Muscle layer of colon (tissue), 2 donors: Measurements from ENCODE around the gene ATOH1.

ENCODE experiments used
- H3K27ac ChIP-seq: one replicate; pipeline ENCODE4 v1.7.0; 2013; ENCODE audit warnings: low read depth, mild to moderate bottlenecking, low read length, moderate library complexity
- H3K27me3 ChIP-seq, 2 donors: one replicate each; pipeline ENCODE4 v1.7.0; 2013; ENCODE audit warnings: low read length in 2 of 2, mild to moderate bottlenecking in 2 of 2; ENCODE audit not compliant: insufficient read depth in 2 of 2, control insufficient read depth in 1 of 2
- H3K36me3 ChIP-seq: one replicate; pipeline ENCODE4 v1.7.0; 2013; ENCODE audit warnings: mild to moderate bottlenecking, low read length; ENCODE audit not compliant: insufficient read depth
- H3K4me1 ChIP-seq: one replicate; pipeline ENCODE4 v1.7.0; 2013; ENCODE audit warnings: mild to moderate bottlenecking, low read length; ENCODE audit not compliant: insufficient read depth
- H3K4me3 ChIP-seq, 2 donors: one replicate each; pipeline ENCODE4 v1.7.0; 2013; ENCODE audit warnings: low read length in 2 of 2, low read depth in 1 of 2, mild to moderate bottlenecking in 1 of 2, moderate library complexity in 1 of 2
- H3K9ac ChIP-seq: one replicate; pipeline ENCODE4 v1.7.0; 2013; ENCODE audit warnings: low read length
- H3K9me3 ChIP-seq: one replicate; pipeline ENCODE4 v1.7.0; 2013; ENCODE audit warnings: mild to moderate bottlenecking, low read length
- donor health status: abdominal sarcoma.
- donor health status: Adenocarcinoma of cecum.

Gene ATOH1

DNA sequence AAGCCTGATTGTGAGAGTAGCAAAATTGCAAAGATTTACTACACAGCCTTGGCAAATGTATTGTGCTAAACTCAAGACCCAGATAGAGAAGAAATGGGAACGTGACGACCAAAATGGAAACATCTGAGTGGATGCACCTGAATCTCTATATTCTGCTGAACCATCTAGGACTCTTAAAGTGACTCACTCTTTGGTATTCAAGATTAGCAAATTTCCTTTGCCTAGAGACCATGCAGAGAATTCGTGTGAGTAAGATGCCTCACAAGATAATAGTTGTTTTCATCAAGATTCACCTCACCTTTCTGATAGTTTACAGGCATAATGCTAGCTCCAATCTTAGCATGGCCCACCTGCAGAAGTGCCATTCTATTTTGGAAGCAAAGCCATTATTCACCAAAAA is 14.4 kb upstream of the ATOH1 start:
- H3K27ac ChIP-seq = no peak overlapping the region
- H3K9ac ChIP-seq = no peak overlapping the region
- peaks cover 7% of the 10 kb centered on the region for H3K4me1 ChIP-seq
- no peak overlapping the region for H3K4me3 ChIP-seq
- no peaks in the 10 kb centered on the region for H3K9me3 ChIP-seq
- H3K36me3 ChIP-seq = no peaks in the 10 kb centered on the region
- no peaks in the 10 kb centered on the region for H3K27me3 ChIP-seq

DNA sequence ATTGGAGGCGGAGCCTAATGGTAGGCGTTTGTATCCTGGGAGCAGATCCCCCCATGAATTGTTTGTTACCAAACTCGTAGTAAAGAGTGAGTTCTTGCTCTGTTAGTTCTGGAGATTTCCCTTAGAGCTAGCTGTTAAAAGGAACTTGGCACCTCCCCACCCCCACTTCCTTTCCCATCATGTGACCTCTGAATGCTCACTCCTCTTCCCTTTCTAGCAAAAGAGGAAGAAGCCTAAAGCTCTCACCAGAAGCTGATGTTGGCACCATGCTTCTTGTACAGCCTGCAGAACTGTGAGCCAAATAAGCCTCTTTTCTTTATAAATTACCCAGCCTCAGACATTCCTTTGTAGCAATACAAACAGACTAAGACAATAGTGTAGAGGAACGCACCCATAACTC is 13.8 kb upstream of the ATOH1 start:
- H3K27ac ChIP-seq = no peak overlapping the region
- H3K27me3 ChIP-seq = no peaks in the 10 kb centered on the region
- no peaks in the 10 kb centered on the region for H3K9me3 ChIP-seq
- no peak overlapping the region for H3K9ac ChIP-seq
- H3K4me1 ChIP-seq = peaks cover 3% of the 10 kb centered on the region
- H3K36me3 ChIP-seq = no peaks in the 10 kb centered on the region
- no peak overlapping the region for H3K4me3 ChIP-seq

DNA sequence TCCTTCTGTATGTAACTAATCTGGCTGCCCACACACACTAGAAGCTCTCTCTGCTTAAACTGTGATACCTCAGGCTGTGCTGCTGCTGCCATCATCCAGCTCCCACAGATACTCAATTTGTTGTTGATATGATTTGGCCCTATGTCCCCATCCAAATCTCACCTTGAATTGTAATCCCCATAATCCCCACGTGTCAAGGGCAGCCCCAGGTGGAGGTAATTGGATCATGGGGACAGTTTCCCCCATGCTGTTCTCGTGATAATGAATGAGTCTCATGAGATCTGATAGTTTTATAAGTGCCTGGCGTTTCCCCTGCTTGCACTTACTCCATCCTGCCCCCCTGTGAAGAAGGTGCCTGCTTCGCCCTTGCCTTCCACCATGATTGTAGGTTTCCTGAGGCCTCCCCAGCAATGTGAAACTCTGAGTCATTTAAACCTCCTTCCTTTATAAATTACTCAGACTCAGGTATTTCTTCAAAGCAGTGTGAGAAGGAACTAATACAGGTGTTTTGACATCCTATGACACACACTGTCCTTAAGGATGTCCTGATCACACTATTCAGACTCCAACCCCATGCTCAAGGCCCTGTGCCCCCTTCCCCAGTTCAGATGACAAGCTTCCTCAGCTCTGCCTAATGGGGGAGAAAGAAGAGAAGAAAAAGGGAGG is 2.9 kb upstream of the ATOH1 start:
- Histone ChIP-seq H3K4me3 (no peak overlapping the region), H3K9ac (no peak overlapping the region), H3K4me1 (peaks cover 15% of the 10 kb centered on the region), H3K36me3 (no peaks in the 10 kb centered on the region), H3K27ac (no peak overlapping the region), H3K9me3 (no peaks in the 10 kb centered on the region), H3K27me3 (peaks cover 27 to 44% of the 10 kb centered on the region in 2 donors)

DNA sequence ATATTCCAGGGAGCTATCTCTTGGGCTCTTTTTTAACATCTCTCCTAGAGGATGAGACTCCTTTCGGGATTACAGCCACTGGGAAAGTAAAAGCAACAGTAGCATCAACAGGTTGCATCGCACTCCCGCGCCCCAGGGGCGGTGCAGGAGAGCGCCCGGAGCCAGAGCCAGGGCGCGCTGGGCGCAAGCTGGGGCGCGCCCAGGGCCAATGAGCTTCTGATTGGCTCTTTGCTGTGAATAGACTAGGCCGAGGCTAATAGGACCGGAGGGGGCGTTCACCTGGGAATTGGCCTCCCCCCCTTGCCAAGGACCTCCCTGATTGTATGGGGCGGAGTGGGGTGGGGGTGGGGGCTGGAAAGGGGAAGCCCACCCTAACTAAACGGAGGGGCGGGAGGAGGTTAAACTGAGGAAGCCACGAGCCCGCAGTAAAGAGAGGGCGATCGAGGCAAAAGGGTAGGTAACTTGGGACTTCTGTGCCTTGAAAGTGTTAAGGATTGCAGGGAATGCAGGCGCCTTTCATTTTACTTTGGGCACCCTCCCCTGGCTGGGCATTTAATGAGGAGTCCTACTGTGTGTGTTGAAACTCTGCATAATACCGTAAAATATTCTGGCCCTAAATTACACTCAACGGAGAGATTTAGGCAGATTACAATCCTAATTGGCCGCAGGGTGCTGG is 1.1 kb upstream of the ATOH1 start:
- peaks cover 15% of the 10 kb centered on the region for H3K4me1 ChIP-seq
- H3K27ac ChIP-seq = no peak overlapping the region
- H3K4me3 ChIP-seq = no peak overlapping the region
- H3K9me3 ChIP-seq = no peaks in the 10 kb centered on the region
- no peak overlapping the region for H3K9ac ChIP-seq
- peaks cover 45 to 61% of the 10 kb centered on the region in 2 donors for H3K27me3 ChIP-seq
- no peaks in the 10 kb centered on the region for H3K36me3 ChIP-seq

DNA sequence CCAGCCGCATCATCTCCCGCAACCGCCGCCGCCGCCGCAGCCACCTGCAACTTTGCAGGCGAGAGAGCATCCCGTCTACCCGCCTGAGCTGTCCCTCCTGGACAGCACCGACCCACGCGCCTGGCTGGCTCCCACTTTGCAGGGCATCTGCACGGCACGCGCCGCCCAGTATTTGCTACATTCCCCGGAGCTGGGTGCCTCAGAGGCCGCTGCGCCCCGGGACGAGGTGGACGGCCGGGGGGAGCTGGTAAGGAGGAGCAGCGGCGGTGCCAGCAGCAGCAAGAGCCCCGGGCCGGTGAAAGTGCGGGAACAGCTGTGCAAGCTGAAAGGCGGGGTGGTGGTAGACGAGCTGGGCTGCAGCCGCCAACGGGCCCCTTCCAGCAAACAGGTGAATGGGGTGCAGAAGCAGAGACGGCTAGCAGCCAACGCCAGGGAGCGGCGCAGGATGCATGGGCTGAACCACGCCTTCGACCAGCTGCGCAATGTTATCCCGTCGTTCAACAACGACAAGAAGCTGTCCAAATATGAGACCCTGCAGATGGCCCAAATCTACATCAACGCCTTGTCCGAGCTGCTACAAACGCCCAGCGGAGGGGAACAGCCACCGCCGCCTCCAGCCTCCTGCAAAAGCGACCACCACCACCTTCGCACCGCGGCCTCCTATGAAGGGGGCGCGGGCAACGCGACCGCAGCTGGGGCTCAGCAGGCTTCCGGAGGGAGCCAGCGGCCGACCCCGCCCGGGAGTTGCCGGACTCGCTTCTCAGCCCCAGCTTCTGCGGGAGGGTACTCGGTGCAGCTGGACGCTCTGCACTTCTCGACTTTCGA is 654 bp downstream of the ATOH1 start:
- no peaks in the 10 kb centered on the region for H3K36me3 ChIP-seq
- H3K9ac ChIP-seq = no peak overlapping the region
- peaks cover 63 to 79% of the 10 kb centered on the region in 2 donors for H3K27me3 ChIP-seq
- H3K27ac ChIP-seq = no peak overlapping the region
- no peaks in the 10 kb centered on the region for H3K9me3 ChIP-seq
- peaks cover 15% of the 10 kb centered on the region for H3K4me1 ChIP-seq
- peak overlapping the region; percentile 33 to 53 for H3K4me3 ChIP-seq

GRCh38 chr4:93829820-93830687 is 1.5 kb downstream of the ATOH1 start:
- Histone ChIP-seq H3K4me1 (peaks cover 15% of the 10 kb centered on the region), H3K9me3 (no peaks in the 10 kb centered on the region), H3K4me3 (no peak overlapping the region), H3K27me3 (peaks cover 65 to 86% of the 10 kb centered on the region in 2 donors), H3K36me3 (no peaks in the 10 kb centered on the region), H3K27ac (no peak overlapping the region), H3K9ac (no peak overlapping the region)

DNA sequence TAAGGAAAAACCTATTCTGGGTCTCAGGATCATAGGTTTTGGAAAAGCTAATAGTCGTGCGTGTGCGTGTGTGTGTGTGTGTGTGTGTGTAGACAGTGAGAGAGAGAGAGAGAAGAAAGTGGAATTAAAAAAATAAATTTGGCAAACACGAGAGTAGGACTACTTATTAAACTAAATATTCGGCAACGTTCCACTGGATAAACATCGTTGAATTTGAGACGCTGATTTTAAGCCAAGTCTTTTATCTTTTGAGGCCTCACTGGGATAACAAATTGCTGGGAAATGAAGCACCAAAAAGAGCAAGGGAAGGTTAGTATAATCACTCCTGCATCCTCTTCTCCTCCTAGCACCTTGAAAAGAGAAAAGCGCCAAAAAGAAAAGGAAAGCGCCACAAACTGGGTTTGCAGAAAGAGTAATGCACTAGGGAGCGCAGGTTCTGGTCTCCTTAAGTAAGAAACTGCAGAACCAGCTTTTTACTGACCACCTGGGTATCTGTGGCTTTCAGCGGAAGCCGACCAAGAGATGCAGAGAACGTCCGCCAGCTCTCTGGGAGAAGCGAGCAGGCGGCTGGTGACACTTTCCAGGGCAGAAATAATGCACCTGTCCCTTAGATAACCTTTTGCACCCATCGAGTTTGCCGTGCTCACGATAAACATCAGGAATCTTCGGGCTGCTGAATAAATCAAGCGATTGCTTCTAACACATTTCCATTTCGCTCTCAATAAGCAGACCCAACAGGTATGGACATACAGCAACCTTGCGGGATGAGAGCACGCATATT is 3.4 kb downstream of the ATOH1 start:
- no peaks in the 10 kb centered on the region for H3K9me3 ChIP-seq
- H3K4me3 ChIP-seq = no peak overlapping the region
- no peaks in the 10 kb centered on the region for H3K36me3 ChIP-seq
- H3K27me3 ChIP-seq = peaks cover 65 to 81% of the 10 kb centered on the region in 2 donors
- H3K4me1 ChIP-seq = peaks cover 15% of the 10 kb centered on the region
- no peak overlapping the region for H3K27ac ChIP-seq
- no peak overlapping the region for H3K9ac ChIP-seq

GRCh38 chr4:93834249-93835066 is 5.9 kb downstream of the ATOH1 start:
- Histone ChIP-seq H3K4me3 (no peak overlapping the region), H3K9me3 (no peaks in the 10 kb centered on the region), H3K36me3 (no peaks in the 10 kb centered on the region), H3K27me3 (peaks cover 50 to 55% of the 10 kb centered on the region in 2 donors), H3K4me1 (peaks cover 9% of the 10 kb centered on the region), H3K9ac (no peak overlapping the region), H3K27ac (no peak overlapping the region)

- Histone ChIP-seq H3K36me3 (no peaks in the 10 kb centered on the region), H3K27ac (no peak overlapping the region), H3K9ac (no peak overlapping the region), H3K27me3 (peaks cover 36 to 40% of the 10 kb centered on the region in 2 donors), H3K4me1 (no peaks in the 10 kb centered on the region), H3K4me3 (no peak overlapping the region), H3K9me3 (no peaks in the 10 kb centered on the region)
Observed at GRCh38 chr4:93835929-93836328, 7.4 kb downstream of the ATOH1 start.

GRCh38 chr4:93839704-93840103 is 11.2 kb downstream of the ATOH1 start:
- Histone ChIP-seq H3K36me3 (no peaks in the 10 kb centered on the region), H3K9ac (no peak overlapping the region), H3K4me1 (no peaks in the 10 kb centered on the region), H3K27ac (no peak overlapping the region), H3K9me3 (no peaks in the 10 kb centered on the region), H3K27me3 (peaks cover 0 to 3% of the 10 kb centered on the region in 2 donors), H3K4me3 (no peak overlapping the region)
